C4-2B (cell line): ENCODE measurements around the gene ZFP57.
A peak's percentile ranks its signal among the peaks of the same experiment; 100 is the strongest.

ENCODE experiments used
- CTCF ChIP-seq: fragments of 450-650 bp; conservative IDR thresholded peaks from 2 replicates; pipeline ENCODE4 v1.5.1; 2017; ENCODE audit warnings: mild to moderate bottlenecking
- ZFX ChIP-seq: fragments of 450-650 bp; IDR thresholded peaks from 2 replicates; pipeline ENCODE4 v1.6.1; 2017

- TF ChIP-seq CTCF (peak; percentile 30), ZFX (no peak)
These were observed 39.9 kb upstream of the ZFP57 start for GRCh38 chr6:29720863-29721262.
